ENCODE measurements around the gene HMG20A. TPM values are rescaled to one million over a fixed set of nuclear protein-coding genes. Genes with fewer than 3 reads are reported as not detected.
A peak's percentile ranks its signal among the peaks of the same experiment; 100 is the strongest.

HMG20A gene
- polyA plus RNA-seq, 3 donors: 11.6 to 26.4 (median 17.7) TPM

GRCh38 chr15:77418966-77419835 is 1.5 kb upstream of the HMG20A start:
- Histone ChIP-seq H3K9me3 (replicated peaks in 1 of 2; ENCODE audit: control insufficient read depth in 1 of 2, insufficient read depth in 1 of 2, low read length in 2 of 2) (no peaks in the 10 kb centered on the region), H3K36me3 (replicated peaks in 1 of 2; ENCODE audit: control insufficient read depth in 1 of 2, insufficient read depth in 2 of 2, low read length in 2 of 2) (no peaks in the 10 kb centered on the region), H3K9ac (ENCODE audit: insufficient read depth, low read length, poor library complexity, severe bottlenecking) (peak overlapping the region; percentile 83), H3K4me3 (replicated peaks in 1 of 3; ENCODE audit: low read depth in 2 of 3, low read length in 3 of 3) (peak overlapping the region; percentile 53 to 91 (median 64)), H3K27ac (ENCODE audit: low read depth in 1 of 2, low read length in 2 of 2) (peak overlapping the region in 1 of 2 donors; percentile 39), H4K20me1 (ENCODE audit: insufficient read depth, low read length) (peaks cover 9% of the 10 kb centered on the region), H3K27me3 (ENCODE audit: control insufficient read depth in 2 of 2, insufficient read depth in 2 of 2, low read length in 2 of 2) (peaks cover 0 to 2% of the 10 kb centered on the region in 2 donors), H2AFZ (ENCODE audit: insufficient read depth, low read depth, low read length, poor library complexity, severe bottlenecking) (peak overlapping the region; percentile 80), H3K4me1 (ENCODE audit: control insufficient read depth in 1 of 2, insufficient read depth in 2 of 2, low read length in 2 of 2) (peaks cover 38 to 51% of the 10 kb centered on the region in 2 donors), H3K79me2 (ENCODE audit: insufficient read depth, low read length) (peaks cover 73% of the 10 kb centered on the region), H3K4me2 (replicated peaks; ENCODE audit: extremely low read depth, low read length, poor library complexity, severe bottlenecking) (peak overlapping the region; percentile 89)
- peaks cover 34% of the 10 kb centered on the region for H3K4me1 Mint-ChIP-seq
- H3K4me3 Mint-ChIP-seq: peak overlapping the region; percentile 94 to 98
- WGBS (ENCODE audit: insufficient coverage): under 1% methylated on average over 68 of the region's 72 CpGs
- H3K27me3 Mint-ChIP-seq (ENCODE audit: low read depth in 3 of 3): peaks cover 0 to 8% (median 6%) of the 10 kb centered on the region in 3 donors
- intact Hi-C loops (cut with micrococcal nuclease): loop anchor here in 1 of 2 donors (10.0 kb wide), 1 partner anchor 234 kb away; no protein-coding TSS in a partner anchor
- DNase-seq: peak in 2 of 3 donors; percentile 10 to 47
- no peak for TF ChIP-seq CTCF (IDR thresholded peaks at IDR 0.05)
- H3K27ac Mint-ChIP-seq: peak overlapping the region; percentile 69 to 93 (median 86)
- peaks cover 0 to 2% (median 0%) of the 10 kb centered on the region in 7 donors for H3K9me3 Mint-ChIP-seq
- H3K36me3 Mint-ChIP-seq: peaks cover 0 to 3% of the 10 kb centered on the region in 2 donors

- Histone ChIP-seq H3K4me1 (ENCODE audit: control insufficient read depth in 1 of 2, insufficient read depth in 2 of 2, low read length in 2 of 2) (peaks cover 34 to 48% of the 10 kb centered on the region in 2 donors), H3K9me3 (replicated peaks in 1 of 2; ENCODE audit: control insufficient read depth in 1 of 2, insufficient read depth in 1 of 2, low read length in 2 of 2) (no peaks in the 10 kb centered on the region), H3K27me3 (ENCODE audit: control insufficient read depth in 2 of 2, insufficient read depth in 2 of 2, low read length in 2 of 2) (peaks cover 0 to 2% of the 10 kb centered on the region in 2 donors), H2AFZ (ENCODE audit: insufficient read depth, low read depth, low read length, poor library complexity, severe bottlenecking) (peak within 1 kb of the TSS; percentile 89), H3K9ac (ENCODE audit: insufficient read depth, low read length, poor library complexity, severe bottlenecking) (peak within 1 kb of the TSS; percentile 83), H3K4me3 (replicated peaks in 1 of 3; ENCODE audit: low read depth in 2 of 3, low read length in 3 of 3) (peak within 1 kb of the TSS; percentile 79 to 98 (median 91)), H3K4me2 (replicated peaks; ENCODE audit: extremely low read depth, low read length, poor library complexity, severe bottlenecking) (peak within 1 kb of the TSS; percentile 89), H4K20me1 (ENCODE audit: insufficient read depth, low read length) (peaks cover 9% of the 10 kb centered on the region), H3K27ac (ENCODE audit: low read depth in 1 of 2, low read length in 2 of 2) (peak within 1 kb of the TSS; percentile 83 to 96), H3K36me3 (replicated peaks in 1 of 2; ENCODE audit: control insufficient read depth in 1 of 2, insufficient read depth in 2 of 2, low read length in 2 of 2) (peaks cover 0 to 2% of the 10 kb centered on the region in 2 donors), H3K79me2 (ENCODE audit: insufficient read depth, low read length) (peaks cover 73% of the 10 kb centered on the region)
- Mint-ChIP-seq H3K4me3 (peak within 1 kb of the TSS; percentile 94 to 98), H3K27me3 (ENCODE audit: low read depth in 3 of 3) (peaks cover 0 to 8% (median 6%) of the 10 kb centered on the region in 3 donors), H3K36me3 (peaks cover 4 to 7% of the 10 kb centered on the region in 2 donors), H3K9me3 (peaks cover 0 to 2% (median 0%) of the 10 kb centered on the region in 7 donors), H3K4me1 (peaks cover 34% of the 10 kb centered on the region), H3K27ac (peak within 1 kb of the TSS; percentile 93 to 97 (median 95))
- no peak for TF ChIP-seq CTCF (IDR thresholded peaks at IDR 0.05)
- peak; percentile 96 to 99 (median 98) for DNase-seq
- WGBS (ENCODE audit: insufficient coverage): under 1% methylated on average over 85 of the region's 92 CpGs
- intact Hi-C loops (cut with micrococcal nuclease): loop anchor here in 1 of 2 donors (5.0 to 10.0 kb wide), 3 partner anchors 235 to 515 kb away; partner anchors contain the start of genes RCN2 and SCAPER
These were observed 665 bp upstream of the HMG20A start, which contains the start of gene PEAK1 for GRCh38 chr15:77419836-77420609. TSS of gene PEAK1 (minus strand) at chr15:77420104. CDS start at chr15:77181926, 238,178 bp downstream.

Measured in CD14-positive monocyte (primary cell).